Smooth muscle cell of the brain vasculature (primary cell): ENCODE measurements around the gene CRYBG1.

Experiments
- DNase-seq: peaks from one replicate; pipeline ENCODE4 v3.0.0-alpha.2; 2012; ENCODE audit warnings: low read depth, low spot score

The CRYBG1 gene

DNA sequence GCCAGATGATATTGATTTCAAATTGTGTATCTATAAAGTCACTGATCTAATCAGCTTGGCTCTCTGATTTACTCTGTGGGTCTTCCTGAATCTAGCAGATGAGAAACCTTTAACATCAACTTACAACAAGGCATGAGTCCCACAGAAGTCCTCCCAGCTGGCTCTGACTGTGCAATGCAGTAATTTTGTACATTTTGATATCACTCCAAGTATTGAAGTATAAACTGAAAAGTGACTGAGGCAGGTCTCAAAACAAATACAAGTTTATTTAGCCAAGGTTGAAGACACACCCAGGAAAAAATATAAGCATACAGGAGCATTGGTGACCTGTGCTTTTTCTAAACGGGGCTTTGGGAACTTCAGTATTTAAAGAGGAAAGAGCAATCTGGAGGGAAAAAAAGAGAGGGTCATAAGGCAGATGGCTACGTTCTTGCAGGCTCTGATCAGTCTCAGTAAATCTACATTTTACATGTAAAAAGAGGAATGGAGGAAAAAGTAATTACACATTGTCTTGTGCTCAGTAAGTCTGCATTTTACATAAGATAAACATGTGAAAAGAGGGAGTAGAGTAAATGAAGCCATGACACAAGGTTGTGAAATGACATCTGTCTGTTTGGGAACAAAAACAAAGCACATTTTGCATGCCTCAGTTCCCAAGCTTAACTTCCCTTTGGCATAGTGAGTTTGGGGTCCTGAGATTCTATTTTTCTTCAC is 59.5 kb downstream of the CRYBG1 start:
- no peak for DNase-seq

DNA sequence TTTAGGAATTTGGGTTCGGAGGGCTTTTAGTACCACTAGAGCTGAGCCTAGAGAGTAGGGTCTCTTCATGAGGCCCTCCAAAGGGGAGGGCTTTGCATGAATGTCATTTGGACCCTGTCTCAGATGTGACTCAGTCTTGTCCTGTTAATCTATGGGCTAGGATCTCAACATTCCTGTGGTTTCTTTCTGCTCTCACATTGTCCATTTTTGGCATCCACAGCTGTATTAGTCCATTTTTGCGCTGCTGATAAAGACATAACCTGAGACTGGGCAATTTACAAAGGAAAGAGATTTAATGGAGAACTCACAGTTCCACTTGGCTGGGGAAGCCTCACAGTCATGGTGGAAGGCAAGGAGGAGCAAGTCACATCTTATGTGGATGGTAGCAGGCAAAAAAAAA is 61.0 kb downstream of the CRYBG1 start:
- DNase-seq = no peak

DNA sequence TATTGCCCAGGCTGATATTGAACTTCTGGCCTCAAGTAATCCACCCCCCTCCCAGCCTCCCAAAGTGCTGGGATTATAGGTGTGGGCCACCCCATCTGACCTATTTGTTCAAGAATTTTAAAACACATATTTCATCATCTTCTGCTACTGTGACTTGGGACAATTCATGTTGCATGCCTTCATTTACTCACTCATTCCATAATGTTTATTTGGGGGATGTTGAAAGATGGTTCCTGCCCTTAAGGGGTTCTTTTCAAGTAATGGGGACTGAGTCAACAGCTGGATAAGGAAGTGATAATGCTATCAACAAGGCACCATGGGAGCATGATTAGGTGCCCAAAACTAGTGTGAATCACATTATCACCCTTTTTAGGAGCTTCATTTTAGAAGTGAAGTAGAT is 62.0 kb downstream of the CRYBG1 start:
- no peak for DNase-seq

DNA sequence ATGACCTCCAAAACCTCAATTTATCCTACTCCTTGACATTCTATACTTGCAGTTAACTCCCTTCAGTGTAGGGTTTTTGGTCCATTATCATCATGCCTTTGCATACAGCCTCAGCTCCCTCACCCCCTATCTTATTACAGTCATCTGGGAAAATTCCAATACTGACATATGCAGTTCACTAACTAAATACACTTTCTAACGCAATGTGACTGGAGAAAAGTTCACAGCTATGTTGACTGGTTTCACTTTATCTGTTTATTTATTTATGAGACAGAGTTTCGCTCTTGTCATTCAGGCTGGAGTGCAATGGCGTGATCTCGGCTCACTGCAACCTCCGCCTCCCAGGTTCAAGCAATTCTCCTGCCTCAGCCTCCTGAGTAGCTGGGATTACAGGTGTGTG is 64.9 kb downstream of the CRYBG1 start:
- no peak for DNase-seq

DNA sequence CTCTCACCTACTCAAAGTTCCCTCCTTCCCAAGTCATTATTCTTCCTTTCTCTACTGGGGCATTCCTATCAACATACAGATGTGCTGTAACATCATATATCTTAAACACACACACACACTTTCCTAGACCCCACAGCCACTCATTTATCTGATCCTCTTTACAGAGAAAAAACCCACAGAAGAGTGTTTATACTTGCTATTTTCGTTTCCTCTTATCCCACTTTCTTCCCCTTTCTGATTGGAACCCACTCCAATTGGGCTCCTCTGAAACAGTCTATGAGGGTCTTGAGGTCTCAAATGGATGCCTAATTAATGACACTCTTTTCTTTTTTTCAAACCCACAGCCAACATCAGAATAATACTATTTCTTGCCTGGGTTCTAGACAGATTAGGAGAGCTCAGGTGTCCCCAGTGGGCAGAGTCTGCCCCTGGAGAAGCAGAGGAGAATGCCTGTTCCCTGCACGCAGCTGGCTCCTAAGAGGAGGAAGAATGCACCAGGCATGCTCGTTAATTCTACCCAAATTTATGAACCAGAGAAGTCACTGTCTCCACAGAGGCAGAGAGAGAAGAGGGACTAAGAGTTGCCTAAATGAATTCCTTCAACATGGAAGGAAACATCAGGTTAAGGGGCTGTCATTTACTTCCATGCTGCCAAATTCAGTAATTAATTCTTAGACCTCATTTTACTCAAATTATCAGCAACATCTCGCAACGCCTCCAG is 65.9 kb downstream of the CRYBG1 start:
- DNase-seq = no peak

DNA sequence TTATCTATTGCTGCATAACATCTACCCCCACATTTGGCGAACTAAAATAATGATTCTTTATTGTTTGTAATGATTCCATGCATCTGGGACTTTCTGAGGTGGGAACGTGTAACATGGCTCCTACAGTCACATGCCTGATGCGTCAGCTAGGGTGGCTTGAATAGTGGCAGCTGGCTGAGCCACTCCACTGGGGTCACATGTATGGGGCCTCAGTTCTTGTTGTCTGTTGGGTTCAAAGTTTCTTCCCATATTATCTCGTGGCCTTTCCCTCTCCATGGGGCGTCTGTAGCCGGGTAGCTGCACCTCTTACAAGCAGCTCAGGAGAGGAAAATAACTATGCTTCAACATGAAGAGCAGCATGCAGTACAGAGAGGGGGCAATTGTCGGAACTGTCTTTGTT is 69.9 kb downstream of the CRYBG1 start:
- DNase-seq = no peak

DNA sequence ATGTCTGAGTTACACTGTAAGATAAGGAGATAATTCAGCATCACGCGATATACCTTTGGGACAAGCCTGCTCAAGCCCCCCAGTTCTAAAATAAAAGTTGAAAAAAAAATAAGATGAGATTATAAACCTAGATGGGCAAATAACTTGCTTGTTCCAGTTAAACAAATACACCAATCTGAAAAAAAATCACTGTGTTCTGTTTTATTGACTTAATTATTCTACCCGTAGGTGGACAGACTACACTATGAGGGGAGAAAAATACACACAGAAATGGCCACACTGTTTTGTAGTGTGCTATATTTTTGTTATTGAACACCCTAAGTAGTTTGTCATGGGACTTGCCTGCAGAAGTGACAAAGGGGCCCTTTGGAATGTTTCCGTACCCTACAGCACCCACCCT is 70.9 kb downstream of the CRYBG1 start:
- DNase-seq = no peak

DNA sequence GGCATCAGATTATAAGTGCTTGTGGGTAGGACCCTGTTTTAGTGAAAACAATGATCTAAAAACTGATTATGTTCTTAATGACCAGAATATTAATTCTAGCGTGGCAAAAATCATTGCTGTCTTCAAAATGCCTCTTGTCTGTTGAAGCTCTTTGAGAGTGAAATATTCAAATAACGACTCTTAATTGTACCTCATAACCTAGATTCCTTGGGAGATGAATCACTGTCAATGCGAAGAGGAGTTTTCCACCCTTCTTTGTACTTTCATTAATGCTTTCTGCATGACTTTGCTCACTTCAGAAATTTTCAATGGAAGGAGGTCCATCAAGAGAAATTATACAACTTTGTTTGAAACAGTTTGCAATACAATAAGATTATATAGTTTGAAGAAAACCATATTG is 71.5 kb downstream of the CRYBG1 start:
- no peak for DNase-seq

DNA sequence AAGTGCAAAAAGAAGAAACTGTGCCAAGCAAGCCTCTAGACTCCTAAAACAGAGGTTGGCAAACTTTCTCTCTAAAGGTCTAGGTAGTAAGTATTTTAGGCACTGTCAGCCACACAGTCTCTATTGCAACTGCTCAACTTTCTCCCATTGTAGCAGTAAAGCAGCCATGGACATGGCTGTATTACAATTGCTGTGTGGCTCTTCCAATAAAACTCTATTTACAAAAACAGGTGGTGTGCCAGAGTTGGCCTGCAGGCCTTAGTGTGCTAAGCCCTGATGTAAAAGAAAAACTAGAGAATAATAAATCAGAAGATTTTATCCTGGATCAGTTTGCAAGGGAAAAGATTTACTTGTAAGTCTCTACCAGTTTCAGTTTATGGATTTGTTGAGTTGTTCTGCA is 74.0 kb downstream of the CRYBG1 start:
- DNase-seq = no peak

DNA sequence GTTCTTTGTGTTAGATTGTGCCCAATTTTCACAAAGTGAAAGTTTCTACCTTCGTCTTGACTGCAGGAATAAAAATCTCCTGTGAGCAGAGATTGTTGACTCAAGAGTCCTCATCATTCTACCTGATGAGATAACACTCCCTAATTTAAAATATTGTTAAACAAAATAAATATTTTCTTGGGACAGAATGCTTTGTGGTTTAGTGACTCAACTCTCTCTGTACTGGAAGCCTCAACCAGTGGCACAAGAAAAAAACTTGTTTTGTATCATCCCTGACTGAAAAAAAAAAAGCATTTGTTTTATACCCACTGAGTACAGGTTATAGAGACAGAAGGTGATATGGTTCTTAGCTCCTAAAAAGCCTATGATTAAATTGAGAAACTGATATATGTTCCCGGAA is 78.9 kb downstream of the CRYBG1 start:
- DNase-seq = no peak

DNA sequence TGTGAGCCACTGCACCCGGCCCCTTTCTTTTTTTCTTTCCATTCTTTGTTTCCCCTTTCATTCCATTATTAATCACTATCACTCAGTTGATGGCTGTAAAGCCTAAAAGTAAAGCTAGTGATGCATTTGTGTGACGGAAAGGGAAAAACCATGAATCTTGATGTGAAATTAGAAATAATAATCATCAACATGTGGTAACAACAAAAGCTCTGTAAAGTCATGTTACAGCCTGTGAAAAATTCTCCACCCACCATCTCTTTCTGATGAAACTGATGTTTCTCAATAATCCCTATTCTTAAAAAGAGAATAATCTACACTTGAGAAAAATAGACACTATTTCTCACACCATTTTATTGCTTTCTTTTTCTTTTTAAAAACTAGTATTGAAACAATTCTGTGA is 80.0 kb downstream of the CRYBG1 start:
- no peak for DNase-seq

DNA sequence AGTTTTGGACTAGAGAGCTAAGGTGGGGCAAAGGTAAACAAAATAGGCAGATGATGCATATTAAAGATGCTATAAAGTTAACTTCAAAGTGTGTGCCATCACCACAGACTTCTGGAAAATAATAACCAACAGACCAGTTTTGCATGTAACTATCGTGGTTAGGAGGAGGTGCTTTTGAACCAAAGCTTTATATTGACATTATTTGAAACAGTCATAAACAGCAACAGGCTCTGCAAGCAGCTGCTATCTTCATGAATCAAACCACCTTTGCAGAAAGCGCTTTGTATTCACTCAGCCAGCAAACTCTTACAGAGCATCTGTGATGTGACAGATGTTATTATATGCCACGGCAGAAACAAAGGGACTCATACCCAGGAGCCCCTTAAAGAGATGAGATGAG is 81.9 kb downstream of the CRYBG1 start:
- DNase-seq = no peak

DNA sequence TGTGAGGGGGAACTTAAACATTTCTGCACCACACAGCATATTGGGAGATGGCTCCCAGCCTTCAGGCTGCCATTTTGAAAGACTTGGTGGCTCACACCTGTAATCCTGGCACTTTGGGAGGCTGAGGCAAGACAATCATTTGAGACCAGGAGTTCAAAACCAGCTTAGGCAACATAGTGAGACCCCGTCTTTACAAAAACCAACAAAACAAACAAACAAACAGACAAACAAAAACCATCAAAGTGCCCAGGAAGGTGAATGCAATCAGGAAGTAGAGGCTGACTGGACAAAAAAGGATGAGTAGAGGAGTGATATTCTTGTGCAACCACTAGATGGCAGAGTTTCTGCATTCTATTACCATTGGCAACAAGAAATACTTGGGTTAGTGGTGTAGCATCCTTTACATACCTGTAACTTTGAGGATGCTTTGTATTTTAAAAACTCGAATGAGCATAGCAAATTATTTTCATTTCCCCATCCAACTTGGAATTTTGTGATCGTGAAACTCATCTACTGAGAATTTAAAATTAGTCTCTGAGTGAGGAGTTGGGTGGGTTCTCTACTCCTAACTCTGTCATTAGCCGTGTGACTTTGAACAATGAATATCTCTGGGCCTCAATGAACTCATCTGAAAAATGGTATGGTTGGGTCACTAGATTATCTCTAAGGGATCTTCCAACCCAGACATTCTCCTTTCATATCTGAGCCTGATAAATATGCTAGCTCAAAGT is 84.4 kb downstream of the CRYBG1 start:
- DNase-seq = peak; percentile 13

DNA sequence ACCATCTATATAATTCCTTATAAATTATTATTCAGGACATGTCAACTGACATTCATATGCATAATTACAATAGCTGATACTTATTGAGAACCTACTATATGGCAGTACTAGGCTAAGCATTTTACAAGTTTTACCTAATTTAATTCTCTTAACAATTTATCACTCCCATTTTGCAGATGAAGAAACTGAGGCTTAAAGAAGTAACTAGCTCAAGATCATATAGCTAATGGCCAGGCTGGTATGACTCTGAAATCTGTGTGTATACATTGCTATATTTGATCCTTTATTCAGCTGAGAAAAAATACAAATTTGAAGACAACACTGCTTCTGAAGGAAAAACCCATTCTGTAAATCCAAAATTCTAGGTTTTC is 85.0 kb downstream of the CRYBG1 start:
- DNase-seq = no peak

DNA sequence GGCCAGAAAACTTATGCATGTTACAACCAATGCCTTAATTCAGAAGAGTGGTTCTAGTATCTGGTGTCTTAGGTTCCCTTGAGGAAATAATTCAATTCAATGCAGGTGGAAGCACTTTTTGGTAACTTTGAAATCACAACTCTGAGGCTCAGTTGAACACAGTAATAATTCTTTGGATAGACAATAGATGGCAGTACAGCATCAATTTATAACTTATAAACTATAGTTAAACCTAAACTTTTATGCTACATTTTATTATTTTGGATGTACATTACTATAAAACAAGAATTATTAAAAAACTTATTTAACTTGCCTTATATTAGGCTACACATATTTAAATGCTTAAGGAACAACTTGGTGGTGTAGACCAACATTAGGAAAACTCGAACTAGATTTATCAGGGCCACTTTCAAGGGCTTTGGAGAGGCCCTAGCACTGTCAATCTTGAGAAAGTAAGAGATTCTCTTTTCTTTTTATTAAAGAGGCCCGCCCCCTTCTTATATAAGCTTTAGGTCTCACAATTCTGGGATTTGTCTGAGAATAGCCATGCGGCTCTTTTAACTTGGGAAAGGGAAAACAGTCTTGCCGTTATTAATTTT is 85.9 kb downstream of the CRYBG1 start:
- DNase-seq = no peak

DNA sequence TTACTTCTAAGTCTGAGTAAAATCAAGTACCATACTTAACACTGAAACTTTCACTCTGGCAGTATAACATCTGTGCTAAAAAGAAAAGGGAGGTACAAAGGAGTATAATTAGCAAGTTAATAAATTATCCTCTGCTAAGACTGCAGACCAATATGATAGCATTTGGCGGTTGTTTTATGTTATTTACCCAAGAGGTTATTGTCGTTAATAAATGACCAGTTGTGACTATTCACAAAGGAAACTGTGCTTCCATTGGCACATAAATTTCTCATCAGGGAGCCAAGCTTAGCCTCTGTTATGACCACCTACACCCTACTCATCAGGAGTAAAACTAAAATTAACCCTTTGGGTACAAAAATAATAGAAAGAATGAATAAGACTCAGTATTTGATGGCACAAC is 86.5 kb downstream of the CRYBG1 start:
- no peak for DNase-seq

DNA sequence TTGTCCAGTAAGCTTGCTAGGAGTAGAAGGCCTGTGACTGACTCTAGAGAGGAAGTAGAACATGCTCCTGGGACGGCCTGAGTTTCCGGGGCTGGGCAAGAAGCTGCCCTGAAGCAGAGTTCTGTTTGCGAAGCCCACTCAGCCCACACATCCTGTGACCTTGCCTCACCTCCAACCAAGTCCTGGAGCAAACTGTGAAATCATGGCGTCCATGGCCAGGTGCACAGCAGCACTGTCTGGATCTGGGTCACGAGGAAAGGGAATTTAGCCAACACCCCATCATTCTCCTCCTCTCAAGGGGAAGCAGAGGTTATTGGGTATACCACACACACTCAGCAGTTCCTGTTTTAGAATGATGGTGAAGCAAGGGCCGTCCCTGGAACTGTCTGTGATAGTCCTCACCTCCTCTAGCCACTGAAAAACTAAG is 87.5 kb downstream of the CRYBG1 start:
- DNase-seq = no peak

DNA sequence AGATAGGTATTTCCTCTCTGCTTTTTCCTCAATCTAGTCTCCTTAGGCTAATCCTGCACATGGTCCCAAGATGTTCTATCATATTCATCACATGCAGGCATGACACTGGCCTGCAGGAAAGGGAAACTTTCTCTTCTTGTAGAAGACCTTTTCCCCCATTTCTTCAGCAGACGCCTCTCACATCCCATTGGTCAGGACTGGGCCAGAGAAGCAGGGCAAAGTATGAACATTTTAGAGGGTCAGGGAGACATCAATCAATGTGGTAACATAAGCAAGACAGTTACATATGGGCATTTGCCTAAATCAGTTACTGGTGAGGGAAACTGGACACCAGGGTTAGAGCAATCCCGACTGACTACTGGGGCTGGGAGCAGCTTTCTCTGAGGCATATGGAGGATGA is 90.1 kb downstream of the CRYBG1 start:
- no peak for DNase-seq

DNA sequence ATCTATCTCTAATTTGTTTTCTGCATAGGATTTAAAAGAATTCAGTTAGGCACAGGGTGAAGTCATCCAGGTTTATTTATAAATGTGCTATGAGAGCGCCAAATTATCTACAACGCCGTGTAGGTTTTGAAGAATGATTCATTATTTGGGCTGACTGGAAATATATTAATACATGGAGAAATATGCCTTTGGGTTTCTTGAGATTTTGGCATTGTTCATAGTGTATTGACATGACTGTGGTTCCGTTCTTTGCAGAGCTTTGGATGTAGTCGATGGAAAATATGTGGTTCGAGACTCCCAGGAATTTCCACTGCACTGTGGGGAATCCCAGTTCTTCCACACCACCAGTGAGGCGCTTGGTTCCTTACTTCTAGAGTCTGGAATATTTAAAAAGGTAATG is 90.9 kb downstream of the CRYBG1 start:
- DNase-seq = no peak

DNA sequence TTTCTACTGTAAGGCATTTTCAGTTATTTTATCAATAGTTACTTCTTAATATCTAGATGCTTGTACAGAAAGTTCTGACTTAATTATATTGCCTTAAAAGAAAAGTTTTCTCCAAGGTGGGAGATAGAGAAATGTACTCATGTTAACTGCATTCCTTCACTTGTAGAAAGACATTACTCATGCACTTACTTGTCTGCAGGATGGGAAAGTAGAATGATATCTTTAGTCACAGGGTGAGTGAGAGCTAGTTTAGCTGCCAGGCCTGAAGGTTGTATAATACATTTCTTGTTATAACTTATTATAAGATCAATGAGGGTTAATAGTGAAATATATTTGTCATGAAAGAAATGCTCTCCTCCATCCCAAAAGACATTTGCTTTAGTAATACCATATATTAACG is 92.1 kb downstream of the CRYBG1 start:
- no peak for DNase-seq

DNA sequence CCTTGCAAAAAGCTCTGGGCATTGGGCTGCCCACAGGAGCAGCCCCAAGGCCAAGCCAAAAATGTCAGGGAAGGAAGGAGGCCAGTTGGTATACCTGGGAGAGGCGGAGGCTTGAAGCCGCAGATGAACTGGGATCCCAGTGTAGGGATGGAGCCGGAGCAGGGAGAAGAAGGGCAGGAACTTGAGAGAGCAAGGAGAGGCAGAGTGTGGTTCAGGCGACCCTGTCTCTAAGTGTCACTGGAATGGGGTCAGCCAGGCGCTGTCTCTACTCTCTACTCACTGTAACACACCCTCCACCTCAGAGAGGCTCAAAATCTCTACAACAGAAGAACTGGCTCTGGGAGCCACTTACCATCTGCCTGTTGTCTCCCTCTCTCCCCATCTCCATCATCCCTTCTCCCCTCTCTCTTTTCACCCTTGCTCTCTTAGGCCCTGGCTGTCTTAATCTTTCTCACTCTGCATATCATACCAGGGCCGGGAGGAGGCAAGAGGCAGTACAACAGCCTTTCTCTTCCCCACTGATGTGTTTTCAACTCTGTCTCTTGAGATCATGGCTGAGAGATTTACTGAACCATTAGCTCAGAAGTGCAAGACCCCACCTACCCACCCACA is 93.3 kb downstream of the CRYBG1 start:
- DNase-seq = no peak

DNA sequence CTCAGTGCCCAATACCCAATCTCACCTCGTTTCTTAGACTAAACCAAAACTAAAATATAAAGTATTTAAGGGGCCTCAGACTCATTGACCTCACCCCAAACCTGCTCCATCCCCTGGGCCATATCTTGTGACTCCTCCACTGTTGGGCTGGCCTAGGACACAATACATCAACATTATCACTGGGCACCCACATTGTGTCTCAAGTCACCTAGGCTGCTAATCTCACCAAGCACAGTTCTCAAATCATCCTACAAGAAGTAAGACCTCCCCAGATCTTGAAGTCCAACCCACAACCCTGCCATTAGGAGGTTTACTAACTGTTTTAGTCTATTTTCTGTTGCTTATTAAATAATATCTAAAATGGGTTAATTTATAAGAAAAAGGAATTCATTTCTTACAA is 96.2 kb downstream of the CRYBG1 start:
- no peak for DNase-seq
